GM18508 (cell line): ENCODE measurements around the gene HPD.

Source experiments
- ATAC-seq: cut with Tn5 transposase; IDR thresholded peaks from one replicate; pipeline ENCODE4 v1.9.1; 2021; ENCODE audit warnings: moderate number of reproducible peaks; ENCODE audit not compliant: insufficient read depth, unreplicated experiment

HPD gene

DNA sequence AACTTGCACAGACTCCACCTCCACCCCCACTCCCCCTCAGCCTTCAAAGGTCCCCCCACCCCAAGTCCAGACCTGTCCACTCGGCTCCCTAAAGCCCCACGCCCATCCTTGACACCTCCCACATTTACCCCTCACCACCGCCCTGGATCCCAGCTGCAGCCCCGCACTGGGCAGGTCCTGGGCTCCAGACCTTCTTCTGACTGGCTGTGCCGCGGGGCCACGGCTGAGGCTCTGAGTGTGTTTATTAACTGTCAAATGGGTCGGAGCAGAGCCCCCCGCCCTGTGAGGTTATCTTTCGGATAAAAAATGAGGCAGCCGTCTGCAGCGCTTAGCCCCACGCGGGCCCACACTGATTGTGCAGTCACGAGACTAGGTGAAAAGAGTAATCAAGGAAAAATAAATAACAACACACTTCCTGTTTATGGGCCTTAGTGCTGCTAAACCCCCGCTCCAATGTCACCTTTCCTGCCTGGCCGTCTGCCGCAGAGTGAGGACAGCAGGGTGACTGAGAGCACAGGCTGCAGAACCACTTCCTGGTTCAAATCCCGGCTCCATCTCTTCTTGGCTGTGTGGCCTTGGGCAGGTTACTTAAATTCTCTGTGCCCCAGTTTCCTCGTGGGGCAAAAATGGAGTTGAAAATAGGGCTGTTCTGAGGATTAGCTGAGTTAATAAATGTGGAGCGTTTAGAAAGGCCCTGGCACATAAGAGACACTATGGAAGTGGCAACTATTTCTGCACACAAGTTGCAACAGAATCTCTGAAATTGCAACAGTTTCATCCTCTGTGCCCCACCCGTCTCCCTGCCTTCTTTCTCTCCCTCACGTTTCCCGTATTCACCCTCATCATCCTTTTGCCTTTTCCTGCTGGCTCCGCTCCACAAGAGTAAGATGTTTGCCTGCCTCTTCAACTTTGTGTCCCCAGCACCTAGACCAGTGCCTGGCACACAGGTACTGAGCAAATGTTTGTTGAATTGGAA, 45.5 kb downstream of the HPD start:
- ATAC-seq: no peak

DNA sequence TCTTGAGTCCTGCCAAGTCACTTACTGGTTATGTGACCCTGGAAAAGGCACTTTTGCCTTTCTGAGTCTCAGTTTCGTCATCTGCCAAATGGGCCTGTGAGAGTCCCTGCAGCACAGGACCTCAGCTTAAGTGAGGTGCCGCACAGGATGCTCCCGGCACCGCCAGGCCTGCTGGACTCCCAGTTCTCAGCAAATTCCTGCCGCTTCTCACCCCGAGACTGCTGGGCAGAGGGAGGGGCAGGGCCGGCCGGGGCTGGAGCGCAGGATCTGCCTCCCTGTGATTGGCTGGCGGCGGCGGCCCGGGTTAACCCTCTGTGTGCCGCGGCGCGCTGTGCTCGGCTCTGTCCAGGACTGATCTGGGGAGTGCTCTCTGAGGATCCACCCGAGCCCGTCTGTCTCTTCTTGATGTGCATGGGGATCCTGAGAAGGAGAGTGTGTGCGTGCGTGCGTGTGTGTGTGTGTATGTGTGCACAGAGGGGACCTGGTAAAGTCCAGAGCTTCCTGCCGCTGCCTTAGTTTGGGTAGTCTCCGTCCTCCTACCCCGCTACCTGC, 46.3 kb downstream of the HPD start:
- no peak for ATAC-seq

DNA sequence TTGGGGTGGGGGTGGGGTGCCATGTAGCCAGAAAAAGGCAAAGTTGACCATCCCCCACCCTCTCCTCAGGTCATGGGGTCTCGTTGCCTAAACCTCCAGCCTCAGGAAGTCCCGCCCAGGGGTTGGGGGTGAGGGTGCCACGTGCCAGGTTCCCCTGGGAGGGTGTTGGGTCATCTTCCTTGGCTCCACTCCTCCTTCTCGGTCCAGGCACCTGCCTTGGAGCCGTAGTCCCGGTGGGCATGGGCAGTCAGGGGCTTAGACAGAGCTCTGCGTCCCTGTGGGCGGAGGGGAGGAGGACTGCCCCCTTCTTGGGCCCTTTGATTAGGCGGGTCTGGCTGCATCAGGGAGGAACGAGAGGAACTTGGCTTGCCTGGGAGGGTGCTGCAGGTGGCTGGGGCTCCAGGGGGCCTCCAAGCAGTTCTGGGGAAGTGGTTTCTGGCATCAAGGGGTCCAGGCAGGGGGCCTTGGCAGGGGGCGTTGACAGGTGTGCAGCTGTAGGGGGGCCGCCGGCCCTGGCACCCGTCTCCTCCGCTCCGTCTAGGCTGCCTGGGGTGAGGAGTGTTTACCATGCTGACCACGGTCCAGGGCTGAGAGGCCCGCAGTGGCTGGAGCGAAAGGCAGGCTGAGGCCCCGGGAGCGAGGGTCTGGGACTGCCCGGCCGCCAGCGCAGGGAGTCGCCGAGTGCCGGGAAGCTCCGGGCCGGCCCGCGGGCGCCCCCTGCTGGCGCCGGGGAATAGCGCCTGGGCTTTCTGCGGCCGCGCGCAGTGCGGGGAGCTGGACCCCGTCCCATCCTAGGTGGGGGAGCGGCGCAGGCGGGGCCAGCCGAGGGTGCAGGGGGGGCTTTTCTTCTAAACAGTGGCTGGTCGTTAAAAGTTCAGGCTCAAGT, 47.0 kb downstream of the HPD start:
- ATAC-seq: no peak

DNA sequence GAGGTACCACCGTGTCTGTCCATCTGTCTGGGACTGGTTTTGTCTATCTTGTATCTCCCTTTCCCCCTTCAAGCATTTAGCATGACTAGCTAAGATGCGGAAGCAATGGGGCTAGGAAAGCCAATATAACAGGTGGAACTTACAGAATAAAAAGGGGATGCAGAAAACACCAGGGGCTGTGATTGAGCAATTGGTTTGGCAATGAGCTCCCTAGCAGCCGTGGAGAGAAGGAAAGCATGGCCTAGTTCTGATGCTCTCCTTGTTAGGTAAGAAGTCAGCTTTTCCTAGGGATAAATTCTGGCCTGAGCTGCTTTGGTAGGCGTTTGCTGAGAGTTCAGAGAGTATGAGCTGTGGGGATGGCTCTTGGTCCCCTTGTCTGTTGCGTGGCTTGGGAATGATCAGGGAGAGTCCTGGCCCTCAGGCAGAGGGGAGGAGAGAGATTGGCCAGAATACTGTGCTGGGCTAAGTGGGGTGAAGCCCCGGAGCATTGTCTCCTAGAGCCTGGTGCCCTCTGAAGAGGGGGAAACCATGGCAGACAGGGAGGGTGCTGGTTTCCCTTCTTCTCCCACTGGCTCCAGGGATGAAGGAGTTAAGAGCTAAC, 47.7 kb downstream of the HPD start:
- no peak for ATAC-seq

DNA sequence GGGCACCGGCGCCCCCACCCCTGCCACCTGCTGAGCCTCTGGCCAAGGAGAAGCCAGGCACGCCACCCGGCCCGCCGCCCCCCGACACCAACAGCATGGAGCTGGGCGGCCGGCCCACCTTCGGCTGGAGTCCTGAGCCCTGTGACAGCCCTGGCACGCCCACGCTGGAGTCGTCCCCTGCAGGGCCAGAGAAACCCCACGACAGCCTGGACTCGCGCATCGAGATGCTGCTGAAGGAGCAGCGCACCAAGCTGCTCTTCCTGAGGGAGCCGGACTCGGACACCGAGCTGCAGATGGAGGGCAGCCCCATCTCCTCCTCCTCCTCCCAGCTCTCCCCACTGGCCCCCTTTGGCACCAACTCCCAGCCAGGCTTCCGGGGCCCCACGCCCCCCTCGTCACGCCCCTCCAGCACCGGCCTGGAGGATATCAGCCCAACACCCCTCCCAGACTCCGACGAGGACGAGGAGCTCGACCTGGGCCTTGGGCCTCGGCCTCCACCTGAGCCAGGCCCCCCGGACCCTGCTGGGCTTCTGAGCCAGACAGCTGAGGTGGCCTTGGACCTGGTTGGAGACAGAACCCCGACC, 48.3 kb downstream of the HPD start:
- ATAC-seq: no peak

DNA sequence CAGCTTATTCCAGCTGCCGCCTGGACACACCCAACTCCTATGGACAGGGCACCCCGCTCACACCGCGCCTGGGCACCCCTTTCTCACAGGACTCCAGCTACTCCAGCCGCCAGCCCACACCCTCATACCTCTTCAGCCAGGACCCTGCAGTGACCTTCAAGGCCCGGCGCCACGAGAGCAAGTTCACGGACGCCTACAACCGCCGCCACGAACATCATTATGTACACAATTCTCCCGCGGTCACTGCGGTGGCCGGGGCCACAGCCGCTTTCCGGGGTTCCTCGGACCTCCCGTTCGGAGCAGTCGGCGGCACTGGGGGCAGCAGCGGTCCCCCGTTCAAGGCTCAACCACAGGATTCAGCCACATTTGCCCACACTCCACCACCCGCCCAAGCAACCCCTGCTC, 48.9 kb downstream of the HPD start:
- ATAC-seq: no peak

DNA sequence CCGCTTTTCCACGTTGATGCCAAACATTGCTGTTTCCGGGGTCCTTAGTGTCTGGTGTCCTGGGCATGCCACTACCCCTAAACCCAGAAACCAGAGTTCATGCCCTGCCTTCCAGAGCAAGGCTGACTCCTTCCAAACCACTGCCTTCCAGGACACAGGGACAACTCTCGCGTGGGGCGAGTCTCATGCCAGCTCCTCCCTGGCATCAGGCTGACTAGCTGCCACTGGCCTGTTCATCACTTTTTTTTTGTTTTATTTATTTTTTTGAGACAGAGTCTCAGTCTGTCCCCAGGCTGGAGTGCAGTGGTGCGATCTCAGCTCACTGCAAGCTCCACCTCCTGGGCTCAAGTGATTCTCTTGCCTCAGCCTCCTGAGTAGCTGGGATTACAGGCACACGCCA, 50.0 kb downstream of the HPD start:
- no peak for ATAC-seq

DNA sequence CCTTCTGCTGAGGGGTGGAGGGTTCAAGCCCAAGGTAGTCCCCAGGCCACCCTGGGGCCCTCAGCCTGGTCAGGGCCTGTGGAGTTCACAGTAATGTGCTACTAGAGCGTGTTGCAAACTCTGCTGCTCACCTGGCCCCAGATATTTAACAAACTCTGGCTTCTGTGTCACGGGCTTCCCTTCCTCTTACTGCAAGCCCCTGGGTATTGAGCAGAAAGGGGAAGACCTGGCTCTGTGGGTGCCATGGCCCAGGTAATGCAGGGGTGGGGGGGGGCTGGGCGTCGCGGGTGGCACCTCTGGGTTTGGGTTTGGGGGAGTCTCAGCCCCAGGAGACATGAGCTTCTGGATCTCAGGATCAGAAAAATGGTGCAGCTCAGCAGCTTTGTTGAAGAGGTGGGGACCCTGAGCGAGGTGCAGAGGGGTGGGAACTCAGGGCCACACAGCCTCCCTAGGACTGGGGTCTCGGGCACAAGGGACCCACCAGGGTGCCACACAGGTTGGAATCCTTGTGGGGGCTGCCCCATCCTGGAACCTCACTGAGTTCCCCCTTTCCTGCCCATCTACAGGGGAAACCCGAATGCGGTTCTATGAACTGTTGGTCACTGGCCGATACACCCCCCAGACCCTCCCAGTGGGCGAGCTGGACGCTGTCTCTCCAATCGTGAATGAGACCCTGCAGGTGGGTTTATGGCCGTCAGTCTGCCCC, 50.9 kb downstream of the HPD start:
- no peak for ATAC-seq

DNA sequence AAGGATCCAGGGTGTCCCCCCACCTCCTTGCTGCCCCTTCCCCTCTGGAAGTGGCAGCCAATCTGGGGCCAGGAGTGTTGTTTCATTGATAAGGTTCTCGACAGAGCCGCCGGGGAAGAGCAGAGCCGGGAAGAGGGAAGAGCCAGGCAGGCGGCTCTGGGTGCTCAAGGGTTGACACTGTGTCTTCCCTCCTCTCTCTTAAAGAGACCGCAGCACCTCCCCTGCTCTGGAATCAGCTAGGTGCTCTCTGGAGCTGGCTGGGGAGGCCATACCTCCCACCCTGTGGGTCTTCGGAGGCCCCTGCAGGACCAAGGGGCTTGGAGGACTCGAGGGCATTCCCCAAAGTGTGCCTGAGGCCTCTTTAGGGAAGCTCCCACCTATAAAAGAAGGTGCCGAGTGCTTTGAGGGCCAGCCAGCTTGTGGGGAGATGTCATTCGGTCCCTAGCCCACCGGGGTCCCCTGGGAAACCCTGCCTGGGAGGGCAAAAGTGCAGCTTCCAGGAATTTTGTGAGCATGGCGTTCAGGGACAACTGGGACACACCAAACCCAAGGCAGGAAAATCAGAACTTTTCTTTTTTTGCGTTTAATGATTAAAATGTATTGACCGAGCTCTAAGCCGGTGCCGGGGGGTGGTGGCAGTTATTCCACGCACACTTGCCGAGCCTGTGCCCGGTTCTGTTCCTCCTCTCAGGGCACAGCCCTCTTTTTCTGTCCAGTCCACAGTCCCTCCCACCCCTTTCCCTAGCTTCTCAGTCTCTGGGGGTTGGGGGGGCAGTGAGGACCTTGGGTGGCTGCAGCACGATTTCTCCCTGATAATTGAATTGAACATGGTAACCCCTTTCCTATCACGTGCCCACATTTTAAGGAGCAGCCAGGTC, 51.9 kb downstream of the HPD start:
- ATAC-seq: no peak

DNA sequence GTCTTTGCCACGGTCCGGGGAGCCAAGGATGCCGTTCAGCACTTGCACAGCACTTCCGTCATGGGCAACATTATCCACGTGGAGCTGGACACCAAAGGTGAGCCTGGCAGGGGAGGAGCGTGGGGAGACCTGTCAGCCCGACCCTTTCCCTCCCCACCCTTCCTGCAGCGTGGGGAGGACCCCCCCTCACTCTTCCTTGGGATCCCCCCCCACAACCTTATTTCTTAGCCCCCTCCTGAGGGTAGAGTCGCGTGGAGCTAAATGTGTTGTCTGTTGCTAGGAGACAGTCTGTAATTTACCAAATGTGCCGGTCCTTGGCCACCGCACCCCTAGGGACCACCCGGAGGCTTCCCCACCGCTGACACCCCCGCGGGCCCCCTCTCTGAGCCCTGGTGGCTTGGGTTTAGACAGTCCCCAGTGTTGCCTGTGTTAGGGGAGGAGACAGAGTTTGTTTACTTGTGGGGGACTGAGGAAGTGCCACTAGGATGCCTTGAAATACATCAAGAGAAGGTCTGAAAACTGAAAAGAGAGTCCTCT, 52.6 kb downstream of the HPD start:
- ATAC-seq: no peak

DNA sequence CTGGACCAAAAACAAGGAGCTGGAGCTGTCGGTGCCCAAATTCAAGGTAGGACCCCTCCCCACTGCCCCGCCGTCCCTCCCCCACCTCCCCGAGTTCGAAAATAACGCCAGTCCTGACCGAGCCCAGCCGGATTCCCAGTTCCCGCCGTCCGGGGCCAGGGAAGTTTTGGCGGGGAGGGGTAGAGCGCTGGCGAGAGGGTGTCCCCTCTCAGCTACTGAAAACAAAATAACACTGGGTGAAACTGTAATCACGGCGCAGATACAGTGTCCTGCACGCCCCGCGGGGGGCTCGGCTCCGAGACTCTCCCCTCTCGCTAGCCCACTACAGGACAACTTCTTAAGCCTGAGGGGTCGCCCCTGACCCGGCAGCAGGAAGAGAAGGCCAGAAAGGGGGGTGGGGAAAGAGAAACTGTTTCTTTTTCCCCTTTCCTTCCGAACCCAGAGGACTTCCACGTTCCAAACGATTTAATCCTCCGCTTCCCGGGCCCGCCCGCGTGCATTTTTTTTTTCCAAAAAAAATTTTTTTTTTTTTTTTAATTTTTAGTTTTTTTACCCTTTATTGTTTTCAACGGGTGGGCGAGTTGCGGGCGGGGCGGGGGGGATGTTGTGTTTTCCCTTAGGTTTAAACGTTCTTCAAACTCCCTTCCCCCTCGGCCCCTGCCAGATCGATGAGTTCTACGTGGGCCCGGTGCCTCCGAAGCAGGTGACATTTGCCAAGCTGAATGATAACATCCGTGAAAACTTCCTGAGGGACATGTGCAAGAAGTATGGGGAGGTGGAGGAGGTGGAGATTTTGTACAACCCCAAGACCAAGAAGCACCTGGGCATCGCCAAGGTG, 53.3 kb downstream of the HPD start:
- no peak for ATAC-seq

DNA sequence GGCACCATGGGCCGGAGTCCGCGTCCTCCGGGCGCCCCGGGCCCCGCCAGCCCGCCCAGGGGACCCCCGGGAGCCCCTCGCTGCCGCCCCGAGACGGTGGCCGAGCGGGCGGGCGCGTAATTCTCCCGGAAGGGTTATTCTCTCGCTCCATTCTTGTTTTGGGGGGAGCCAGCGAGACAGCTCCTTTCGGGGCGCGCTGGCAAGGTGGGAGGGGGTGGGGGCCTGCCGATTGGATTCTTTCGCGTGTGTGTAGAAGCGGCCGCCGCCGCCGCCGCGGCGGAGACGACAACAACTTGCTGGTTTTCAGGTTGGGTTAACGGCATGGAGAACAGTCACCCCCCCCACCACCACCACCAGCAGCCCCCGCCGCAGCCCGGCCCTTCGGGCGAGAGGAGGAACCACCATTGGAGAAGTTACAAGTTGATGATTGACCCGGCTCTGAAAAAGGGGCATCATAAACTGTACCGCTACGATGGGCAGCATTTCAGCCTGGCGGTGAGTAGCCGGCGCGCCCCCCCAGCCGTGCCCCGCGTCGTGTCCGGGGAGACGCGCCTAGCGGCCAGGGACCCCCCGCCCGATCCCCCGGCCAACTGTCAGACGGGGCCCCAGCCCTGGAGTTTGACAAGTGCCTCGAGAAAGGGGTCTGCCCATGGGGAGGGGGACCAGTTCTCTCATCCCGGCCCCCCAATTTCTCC, 54.1 kb downstream of the HPD start:
- no peak for ATAC-seq

DNA sequence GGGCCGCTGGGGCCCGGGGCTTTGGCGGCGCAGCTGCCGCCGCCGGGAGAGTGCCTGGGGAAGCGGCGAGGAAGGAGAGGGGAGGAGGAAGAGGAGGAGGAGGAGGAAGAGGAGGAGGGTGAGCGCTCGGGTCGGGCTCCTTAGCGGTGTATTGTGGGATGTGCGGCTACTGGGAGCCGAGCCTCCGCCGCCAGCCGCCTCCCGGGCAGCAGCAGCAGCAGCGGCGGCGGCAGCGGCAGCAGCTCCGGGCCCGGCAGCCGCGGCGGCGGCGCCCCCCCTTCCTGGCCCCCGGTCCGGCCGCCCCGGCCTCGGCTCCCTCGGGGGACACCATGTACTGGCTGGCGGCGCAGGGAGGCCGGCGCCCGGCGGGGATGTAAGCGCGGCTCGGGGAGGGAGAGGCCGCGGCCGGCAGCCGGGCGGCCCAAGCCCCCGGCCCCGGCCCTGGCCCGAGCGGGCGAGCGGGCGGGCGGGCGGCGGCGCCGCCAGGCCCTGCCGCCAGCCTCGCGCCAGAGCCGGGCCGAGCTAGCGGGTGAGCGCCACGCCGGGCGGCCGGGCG, 54.7 kb downstream of the HPD start, which contains the start of gene SETD1B:
Gene SETD1B, plus strand, starts transcription at position 149 of the 556 bp plus-strand sequence. CDS start 729 bp downstream, outside the sequence.
- no peak for ATAC-seq

DNA sequence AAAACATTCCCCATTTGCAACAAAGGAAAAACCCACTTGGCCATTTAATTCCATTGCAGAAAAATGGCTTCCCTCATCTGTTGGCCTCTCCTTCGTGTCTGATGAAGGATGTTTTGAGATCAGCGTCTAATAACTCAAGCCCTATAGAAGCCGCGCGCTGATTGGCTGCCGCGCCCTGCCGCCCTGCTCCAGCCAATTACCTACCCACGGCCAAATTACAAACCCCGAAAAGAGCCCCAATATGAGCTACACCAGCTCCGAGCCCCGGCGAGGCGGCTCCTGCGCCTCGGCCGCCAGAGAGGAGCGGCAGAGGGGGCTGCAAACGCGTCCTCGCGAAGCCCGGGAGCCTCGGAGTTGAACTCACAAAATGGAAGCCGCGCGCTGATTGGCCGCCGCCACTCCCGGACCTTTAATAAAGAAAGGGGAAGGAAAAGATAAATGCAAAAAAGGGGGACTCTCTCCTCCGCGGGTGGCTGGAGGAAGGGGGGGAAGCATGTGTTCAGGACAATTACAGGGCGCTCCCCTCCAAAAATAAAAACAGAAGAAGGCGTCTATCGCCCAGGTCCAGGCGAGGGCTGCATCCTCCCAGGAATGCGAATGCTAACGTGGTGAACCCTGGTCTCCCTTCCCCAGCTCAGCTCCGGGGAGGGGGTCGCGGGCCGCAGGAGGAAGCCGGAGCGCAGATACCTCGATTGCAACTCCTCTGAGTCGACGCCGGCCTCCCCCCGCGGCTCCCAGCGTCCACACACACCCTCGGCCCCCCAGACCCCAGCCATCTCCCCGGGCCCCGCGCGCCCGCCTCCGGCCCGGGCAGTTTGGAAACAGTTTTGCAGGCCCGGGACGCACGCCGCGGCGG, 55.6 kb downstream of the HPD start:
- ATAC-seq: no peak

DNA sequence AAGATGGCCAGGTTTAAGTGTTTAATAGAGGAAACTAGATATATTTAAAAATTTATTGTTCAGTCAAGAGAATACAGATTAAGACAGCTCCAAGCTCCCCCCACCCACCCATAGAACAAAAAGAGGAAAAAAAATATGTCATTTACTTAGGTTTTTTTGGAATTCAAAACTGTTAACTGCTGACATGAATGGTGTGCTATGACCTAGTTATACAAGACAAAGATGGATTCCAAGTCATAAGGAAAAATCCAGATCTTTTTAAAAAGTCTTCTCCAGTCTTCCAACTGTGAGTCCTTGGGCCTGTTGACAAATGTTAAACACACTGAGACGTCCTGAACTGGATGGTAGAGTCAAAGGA, 56.2 kb downstream of the HPD start:
- ATAC-seq: no peak
